ENCODE results near the gene THSD7B. TPM values are rescaled to one million over a fixed set of nuclear protein-coding genes. Genes with fewer than 3 reads are reported as not detected.

Gene THSD7B
- total RNA-seq, 1 experiment from 2014 or later, result under 0.01 TPM

DNA sequence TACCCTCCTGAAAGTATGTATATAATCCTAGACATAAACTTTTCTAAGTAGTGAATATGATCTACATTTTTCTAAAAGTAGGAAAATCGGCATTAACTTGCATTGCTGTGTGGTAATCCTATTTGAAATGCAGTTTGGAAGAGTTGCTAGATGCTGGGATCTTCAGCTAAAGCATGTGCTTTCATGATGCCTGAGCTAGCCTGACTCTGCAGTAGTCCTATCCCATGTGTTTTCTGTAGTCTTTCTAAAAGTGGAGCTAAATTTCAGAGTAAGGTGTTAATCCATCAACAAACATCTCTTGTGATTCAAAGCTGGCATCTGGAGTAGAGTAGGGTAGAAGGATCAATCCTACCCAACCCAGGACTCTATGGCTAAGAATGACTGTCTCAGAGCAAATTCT, 229.4 kb downstream of the THSD7B start:
- Histone ChIP-seq H3K27ac (ENCODE audit: low read length) (no peak overlapping the region), H3K36me3 (ENCODE audit: low read depth, low read length) (no peaks in the 10 kb centered on the region), H3K9me3 (ENCODE audit: low read length) (no peaks in the 10 kb centered on the region), H3K79me2 (ENCODE audit: low read length) (no peaks in the 10 kb centered on the region), H3K27me3 (ENCODE audit: low read length) (peaks cover 69% of the 10 kb centered on the region), H3K4me3 (ENCODE audit: low read length) (no peak overlapping the region), H3K9me2 (replicated peaks; ENCODE audit: low read length) (no peaks in the 10 kb centered on the region), H4K20me1 (ENCODE audit: low read length) (no peaks in the 10 kb centered on the region), H3K4me2 (ENCODE audit: low read length) (no peak overlapping the region), H3K9ac (ENCODE audit: low read length) (no peak overlapping the region), H3K4me1 (ENCODE audit: insufficient read depth, low read length) (no peaks in the 10 kb centered on the region), H3F3A (ENCODE audit: low read length, unreplicated experiment) (no peaks in the 10 kb centered on the region), H2AFZ (ENCODE audit: low read length) (no peak overlapping the region)
- TF ChIP-seq EZH2phosphoT487 (IDR thresholded peaks at IDR 0.05; ENCODE audit: borderline replicate concordance, low read length) (no peak), CTCF (conservative IDR thresholded peaks at IDR 0.05; ENCODE audit: low read depth, low read length) (no peak), EZH2 (IDR thresholded peaks at IDR 0.05; ENCODE audit: low read length, unreplicated experiment) (no peak)
- intact Hi-C loops (cut with micrococcal nuclease), result no loop called here
- ATAC-seq (no peak), DNase-seq (no peak)
- CTCF ChIA-PET, result no interaction called here
- BruUV-seq (replicated peaks), result no TSS peak
- POLR2A ChIA-PET (ENCODE audit: unreplicated experiment), result no interaction called here

- Histone ChIP-seq H3K36me3 (ENCODE audit: low read depth, low read length) (no peaks in the 10 kb centered on the region), H2AFZ (ENCODE audit: low read length) (no peak overlapping the region), H3K4me3 (ENCODE audit: low read length) (no peak overlapping the region), H3K4me1 (ENCODE audit: insufficient read depth, low read length) (no peaks in the 10 kb centered on the region), H3K9me2 (replicated peaks; ENCODE audit: low read length) (no peaks in the 10 kb centered on the region), H3K9me3 (ENCODE audit: low read length) (no peaks in the 10 kb centered on the region), H3K4me2 (ENCODE audit: low read length) (no peak overlapping the region), H3K27ac (ENCODE audit: low read length) (no peak overlapping the region), H3F3A (ENCODE audit: low read length, unreplicated experiment) (no peaks in the 10 kb centered on the region), H3K79me2 (ENCODE audit: low read length) (no peaks in the 10 kb centered on the region), H3K27me3 (ENCODE audit: low read length) (peaks cover 62% of the 10 kb centered on the region), H3K9ac (ENCODE audit: low read length) (no peak overlapping the region), H4K20me1 (ENCODE audit: low read length) (no peaks in the 10 kb centered on the region)
- CTCF ChIA-PET, result no interaction called here
- BruUV-seq (replicated peaks), result no TSS peak
- intact Hi-C loops (cut with micrococcal nuclease), result no loop called here
- POLR2A ChIA-PET (ENCODE audit: unreplicated experiment), result no interaction called here
- DNase-seq (peak; percentile 9), ATAC-seq (no peak)
- TF ChIP-seq EZH2 (IDR thresholded peaks at IDR 0.05; ENCODE audit: low read length, unreplicated experiment), result no peak
- no peak for TF ChIP-seq EZH2phosphoT487 (IDR thresholded peaks at IDR 0.05; ENCODE audit: borderline replicate concordance, low read length)
- no peak for TF ChIP-seq CTCF (conservative IDR thresholded peaks at IDR 0.05; ENCODE audit: low read depth, low read length)
Measured at GRCh38 chr2:136997557-136997956, 232.2 kb downstream of the THSD7B start.

DNA sequence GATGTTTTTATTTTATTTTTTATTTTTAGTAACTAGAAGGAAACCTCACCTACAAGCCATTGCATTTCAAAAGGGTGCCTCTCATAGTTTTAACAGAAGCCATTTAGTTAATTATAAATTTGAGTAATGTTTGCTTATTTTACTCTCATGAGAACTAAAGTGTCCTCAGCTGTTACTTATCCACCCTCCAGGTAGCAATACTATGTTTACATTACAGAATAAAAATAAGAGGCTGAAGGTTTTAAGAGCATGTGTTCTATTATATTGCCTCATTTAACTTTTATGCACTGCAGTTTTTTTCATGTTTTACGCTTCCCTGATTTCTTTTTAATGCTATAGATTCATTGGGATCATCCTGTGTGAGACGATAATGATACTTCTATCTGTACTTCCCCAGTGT, 235.5 kb downstream of the THSD7B start:
- DNase-seq (no peak), ATAC-seq (no peak)
- Histone ChIP-seq H3K79me2 (ENCODE audit: low read length) (no peaks in the 10 kb centered on the region), H4K20me1 (ENCODE audit: low read length) (no peaks in the 10 kb centered on the region), H3K9me2 (replicated peaks; ENCODE audit: low read length) (no peaks in the 10 kb centered on the region), H3K9me3 (ENCODE audit: low read length) (no peaks in the 10 kb centered on the region), H3K9ac (ENCODE audit: low read length) (no peak overlapping the region), H3K4me2 (ENCODE audit: low read length) (no peak overlapping the region), H3K27ac (ENCODE audit: low read length) (no peak overlapping the region), H2AFZ (ENCODE audit: low read length) (no peak overlapping the region), H3K4me3 (ENCODE audit: low read length) (no peak overlapping the region), H3K27me3 (ENCODE audit: low read length) (peaks cover 51% of the 10 kb centered on the region), H3K36me3 (ENCODE audit: low read depth, low read length) (no peaks in the 10 kb centered on the region), H3F3A (ENCODE audit: low read length, unreplicated experiment) (no peaks in the 10 kb centered on the region), H3K4me1 (ENCODE audit: insufficient read depth, low read length) (no peaks in the 10 kb centered on the region)
- TF ChIP-seq CTCF (conservative IDR thresholded peaks at IDR 0.05; ENCODE audit: low read depth, low read length) (no peak), EZH2phosphoT487 (IDR thresholded peaks at IDR 0.05; ENCODE audit: borderline replicate concordance, low read length) (no peak), EZH2 (IDR thresholded peaks at IDR 0.05; ENCODE audit: low read length, unreplicated experiment) (no peak)
- CTCF ChIA-PET, result no interaction called here
- POLR2A ChIA-PET (ENCODE audit: unreplicated experiment), result no interaction called here
- intact Hi-C loops (cut with micrococcal nuclease), result no loop called here
- no TSS peak for BruUV-seq (replicated peaks)

All from PC-3 (cell line).